NCI-H2107 treated with DMSO at 0.1 percent for 48 hours (cell line): ENCODE results near the gene RAB30.

Experiments used
- DNase-seq: peaks from one replicate; lab custom pipeline; 2025; ENCODE audit not compliant: unreplicated experiment; lab: John Stamatoyannopoulos, UW

RAB30 gene

DNA sequence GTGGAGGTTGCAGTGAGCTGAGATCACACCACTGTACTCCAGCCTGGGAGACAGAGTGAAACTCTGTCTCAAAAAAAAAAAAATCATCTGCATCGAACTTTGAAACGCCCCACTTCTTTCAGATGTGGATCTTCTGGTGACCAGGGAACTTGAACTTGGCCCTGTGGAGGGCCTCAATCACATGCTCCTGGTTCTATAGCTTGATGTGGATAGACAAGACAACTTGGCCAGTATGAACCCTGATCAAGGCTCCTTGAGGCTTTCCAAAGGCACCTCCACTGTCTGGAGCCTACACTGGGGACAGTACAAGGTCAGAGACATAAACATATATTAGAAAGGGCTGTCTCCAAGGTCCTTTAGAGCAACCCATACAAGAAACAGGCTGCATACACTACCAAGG lies 30.6 kb downstream of the RAB30 start:
- DNase-seq = no peak

DNA sequence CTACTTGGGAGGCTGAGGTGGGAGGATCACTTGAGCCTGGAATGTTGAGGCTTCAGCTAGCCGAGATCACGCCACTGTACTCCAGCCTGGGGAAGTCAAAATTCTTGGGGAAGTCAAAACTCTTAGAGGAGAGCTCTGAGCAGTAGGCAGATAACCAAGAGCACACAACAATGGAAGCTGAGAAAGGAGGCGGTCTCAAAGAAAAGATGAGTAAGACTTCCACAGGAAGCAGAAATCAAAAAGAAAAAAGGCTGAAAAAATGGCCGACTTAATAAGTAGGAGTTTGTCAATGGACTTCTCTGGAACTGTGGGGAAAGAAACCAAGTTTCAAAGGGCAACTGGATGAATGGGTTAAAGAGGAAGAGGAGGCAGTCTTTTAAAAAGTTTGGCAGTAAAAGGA lies 32.1 kb downstream of the RAB30 start:
- DNase-seq = no peak

- no peak for DNase-seq
Measured at GRCh38 chr11:83037877-83038276, 33.8 kb downstream of the RAB30 start.

GRCh38 chr11:83036701-83037100 lies 35.0 kb downstream of the RAB30 start:
- DNase-seq = no peak

DNA sequence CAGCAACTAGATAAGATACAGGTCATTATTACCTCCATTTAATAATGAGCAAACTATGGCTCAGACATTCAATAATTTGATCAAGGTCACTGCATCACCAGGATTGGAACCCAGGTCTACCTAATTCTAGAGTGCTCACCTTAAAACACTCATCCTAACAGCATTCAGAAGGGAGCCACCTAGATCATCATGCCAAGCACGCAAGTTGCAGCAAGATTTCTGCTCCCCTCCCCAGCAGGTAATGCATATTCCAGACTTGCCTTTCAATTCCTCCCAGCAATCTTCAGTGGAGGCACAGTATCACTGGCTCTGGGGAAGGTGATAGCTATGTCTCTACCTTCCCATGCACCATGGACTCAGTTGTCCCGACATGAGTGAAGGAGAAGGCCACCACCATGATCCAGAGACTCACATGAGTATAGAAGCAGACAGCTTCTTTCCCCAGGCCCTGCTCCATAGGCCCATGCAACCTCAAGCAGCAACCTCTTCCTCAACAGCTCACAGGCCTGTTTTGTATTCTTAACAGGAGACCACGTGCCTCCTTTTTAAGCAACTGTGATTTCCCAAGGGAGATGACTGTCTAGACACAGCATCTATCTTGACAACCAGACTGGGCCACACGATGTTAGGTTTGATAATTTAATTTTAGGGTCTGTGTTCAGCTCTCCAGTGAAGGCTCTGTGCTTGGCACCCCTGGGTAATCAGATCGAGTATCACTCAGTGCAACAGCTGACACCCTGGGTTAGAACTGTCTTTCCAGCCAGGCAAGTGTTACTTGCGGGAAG lies 36.4 kb downstream of the RAB30 start:
- DNase-seq = no peak

DNA sequence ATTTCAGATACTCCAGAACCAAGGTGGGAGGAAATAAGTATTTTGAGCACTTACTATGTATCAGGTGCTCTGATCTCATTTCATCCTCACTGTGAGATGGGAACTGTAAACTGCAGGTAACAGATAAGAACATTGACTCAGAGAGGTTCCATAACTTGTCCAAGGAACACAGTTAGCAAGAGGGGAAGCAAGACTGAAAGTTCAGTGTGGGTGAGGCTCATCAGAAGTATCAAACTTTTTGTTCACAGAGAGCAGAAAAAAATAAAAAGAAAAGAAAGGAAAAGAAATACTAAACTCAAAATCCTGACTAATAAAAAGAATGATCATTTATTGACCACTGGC lies 37.1 kb downstream of the RAB30 start:
- DNase-seq = no peak

- DNase-seq = peak; percentile 52
Measured at GRCh38 chr11:83033972-83034672, 37.6 kb downstream of the RAB30 start.

GRCh38 chr11:83033371-83033770 lies 38.3 kb downstream of the RAB30 start:
- no peak for DNase-seq

GRCh38 chr11:83031127-83031526 lies 40.6 kb downstream of the RAB30 start:
- DNase-seq = no peak

GRCh38 chr11:83027794-83028193 lies 43.9 kb downstream of the RAB30 start:
- DNase-seq = no peak

DNA sequence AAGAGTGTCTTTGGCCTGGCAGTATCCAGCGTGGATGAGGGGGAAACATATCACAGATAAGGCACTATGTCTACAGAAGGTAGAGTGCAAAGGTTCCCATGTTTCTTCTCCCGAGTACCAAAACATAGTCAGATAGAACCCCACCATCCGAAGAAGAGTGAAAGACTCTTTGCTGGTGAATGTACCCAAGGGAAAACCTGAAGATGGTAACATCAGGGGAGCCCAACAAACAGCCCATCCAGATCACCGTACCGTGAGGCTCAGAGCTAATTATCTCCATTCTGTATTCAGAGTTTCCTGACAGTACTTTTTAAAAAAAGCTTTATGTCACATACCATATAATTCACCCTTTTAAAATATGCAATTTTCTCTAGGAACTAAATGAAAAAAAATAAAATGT lies 44.4 kb downstream of the RAB30 start:
- no peak for DNase-seq

DNA sequence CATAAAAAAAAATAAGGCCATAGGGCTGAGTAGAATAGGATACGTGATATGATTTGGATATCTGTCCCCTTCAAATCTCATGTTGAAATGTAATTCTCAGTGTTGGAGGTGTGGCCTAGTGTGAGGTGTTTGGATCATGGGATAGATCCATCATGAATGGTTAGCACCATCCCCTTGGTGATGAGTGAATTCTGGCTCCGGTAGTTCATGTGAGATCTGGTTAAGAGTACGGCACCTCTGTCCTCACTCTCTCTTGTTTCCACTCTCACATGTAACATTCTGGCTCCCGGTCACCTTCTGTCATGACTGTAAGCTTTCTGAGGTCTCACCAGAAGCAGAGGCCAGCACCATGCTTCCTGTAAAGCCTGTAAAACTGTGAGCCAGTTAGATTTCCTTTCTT lies 45.5 kb downstream of the RAB30 start:
- DNase-seq = no peak

GRCh38 chr11:83025267-83025704 lies 46.4 kb downstream of the RAB30 start:
- no peak for DNase-seq

DNA sequence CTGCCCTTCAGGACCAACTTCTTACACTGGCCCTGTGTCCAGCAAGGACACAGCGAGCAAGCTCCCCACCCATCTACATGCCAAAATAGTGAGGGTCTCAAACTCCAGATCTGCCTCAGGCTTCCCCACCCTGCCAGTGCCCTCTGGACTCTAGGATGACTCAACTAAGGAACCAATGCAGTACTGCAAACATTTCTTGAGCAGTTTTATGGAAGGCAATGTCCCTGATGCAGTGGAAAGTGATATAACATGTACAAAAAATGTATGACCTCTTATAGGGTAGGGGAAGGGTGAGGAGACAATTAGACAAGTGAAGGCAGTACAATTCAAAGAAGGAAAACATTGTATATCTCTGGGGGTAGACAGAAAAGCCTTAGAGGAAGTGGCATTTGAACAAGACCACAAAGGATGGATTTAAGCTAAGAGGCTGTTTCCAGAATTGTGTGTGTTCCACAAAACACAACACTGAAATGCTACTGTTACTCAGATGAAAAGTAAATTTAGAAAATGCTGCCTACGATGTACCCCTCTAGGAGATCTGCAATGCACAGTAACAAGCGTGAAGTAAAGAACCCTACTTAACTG lies 47.3 kb downstream of the RAB30 start:
- DNase-seq = no peak

- DNase-seq = no peak
Measured at GRCh38 chr11:83023410-83023809, 48.3 kb downstream of the RAB30 start.

DNA sequence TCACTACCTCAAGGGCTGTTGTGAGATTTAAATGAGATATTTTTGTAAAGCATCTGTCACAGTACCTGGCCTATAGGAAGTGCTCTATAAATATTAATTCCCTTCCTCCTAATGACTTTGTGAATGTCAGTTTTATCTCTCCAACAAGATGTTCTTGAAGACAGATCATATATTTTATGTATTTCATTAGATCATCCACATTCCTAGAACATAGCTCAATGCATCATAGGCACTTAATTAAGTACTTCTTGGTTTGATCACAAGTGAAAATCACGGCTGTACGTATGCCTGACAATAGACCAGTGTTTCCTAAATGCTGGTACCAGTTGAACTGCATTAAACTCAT lies 49.9 kb downstream of the RAB30 start:
- no peak for DNase-seq

GRCh38 chr11:83020942-83021779 lies 50.5 kb downstream of the RAB30 start:
- DNase-seq = no peak

DNA sequence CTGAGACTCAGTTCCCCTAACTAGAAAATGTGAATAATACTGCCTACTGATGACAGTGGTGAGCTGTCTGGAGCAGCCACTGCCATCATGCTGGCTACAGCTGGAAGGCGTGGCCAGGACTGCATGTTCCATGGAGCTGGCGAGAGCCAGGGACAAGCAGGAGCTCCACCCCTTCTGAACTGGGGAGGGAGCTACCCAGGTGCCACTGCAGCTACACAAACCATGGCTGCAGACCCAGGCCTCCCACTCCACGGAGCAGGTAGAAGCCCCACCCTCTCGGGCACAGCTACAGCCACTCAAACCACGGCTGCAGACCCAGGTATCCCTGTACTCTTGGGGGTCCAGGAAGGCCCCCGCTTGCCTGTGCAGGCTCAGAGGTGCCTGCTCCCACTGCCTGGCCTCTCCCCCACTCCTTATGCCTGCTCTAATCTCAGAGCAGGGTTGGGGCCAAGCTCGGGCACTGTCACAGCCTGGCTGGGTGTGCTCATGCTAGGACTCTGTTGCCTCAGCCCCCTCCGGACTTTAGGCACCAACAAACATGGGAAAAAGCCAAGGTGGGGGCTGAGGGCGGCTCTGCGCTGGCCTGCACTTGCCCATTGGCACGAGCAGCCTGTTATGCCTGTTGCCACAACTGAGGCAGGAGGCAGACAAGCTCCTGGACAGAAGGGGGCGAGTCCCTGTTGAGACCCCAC lies 51.7 kb downstream of the RAB30 start:
- DNase-seq = no peak

- no peak for DNase-seq
Measured at GRCh38 chr11:83014951-83015350, 56.7 kb downstream of the RAB30 start.

- DNase-seq = no peak
Measured at GRCh38 chr11:83012168-83013067, 59.3 kb downstream of the RAB30 start.
